BJ (cell line): ENCODE data around the gene FBXO17. TPM values are rescaled to one million over a fixed set of nuclear protein-coding genes. Genes with fewer than 3 reads are reported as not detected.
A peak's percentile ranks its signal among the peaks of the same experiment; 100 is the strongest.
"Not testable (repeated sequence)": the region's sequence is repeated elsewhere in the genome, so short reads cannot be mapped to it uniquely, and the experiment has no call there.

ENCODE experiments used
- CTCF ChIA-PET: fragments of 350-600 bp; formaldehyde crosslinking; extraction: SDS; loops from one replicate; lab custom pipeline; 2021; ENCODE audit warnings: antibody characterized with exemption, inconsistent platforms; lab: Yijun Ruan, JAX
- POLR2A ChIA-PET: fragments of 300-600 bp; sonication (Branson Sonifier 250); formaldehyde crosslinking; extraction: SDS; loops from one replicate; lab custom pipeline; 2021; ENCODE audit warnings: antibody characterized with exemption; lab: Charles Lee
- DNase-seq: peaks from one replicate; pipeline ENCODE4 v3.0.0-alpha.2; 2011; ENCODE audit warnings: low read depth
- H3K27me3 ChIP-seq: 2 replicates; pipeline ENCODE4 v1.6.0; 2011; ENCODE audit warnings: low read length; ENCODE audit not compliant: control insufficient read depth, insufficient read depth
- H3K36me3 ChIP-seq: 2 replicates; pipeline ENCODE4 v1.5.1; 2011; ENCODE audit warnings: low read length; ENCODE audit not compliant: control insufficient read depth, insufficient read depth
- H3K4me3 ChIP-seq: 2 replicates; pipeline ENCODE4 v1.5.1; 2011; ENCODE audit warnings: low read depth, mild to moderate bottlenecking, control low read depth, low read length
- CTCF ChIP-seq: IDR thresholded peaks from 2 replicates; pipeline ENCODE4 v1.5.1; 2011; ENCODE audit warnings: low read depth, mild to moderate bottlenecking, control low read depth, inconsistent platforms, low read length, moderate library complexity; ENCODE audit not compliant: insufficient read depth
- polyA plus RNA-seq: library from polyadenylated mRNA; depleted of rRNA; stranded (reverse); fragments of >200 nt; gene quantifications from 2 replicates; pipeline ENCODE4 v1.2.3, GENCODE V29; 2011

Gene FBXO17
- polyA plus RNA-seq, 1 experiment = 19.5 TPM

- CTCF ChIA-PET = interaction anchor here (0.6 to 3.9 kb wide), 12 partner anchors 10 to 423 kb away, joined by 3 to 31 read pairs (median 4); no protein-coding TSS in a partner anchor
- H3K27me3 ChIP-seq = no peaks in the 10 kb centered on the region; the same call in 1 of the 2 replicates
- H3K4me3 ChIP-seq = peak overlapping the region; percentile 70
- no peaks in the 10 kb centered on the region for H3K36me3 ChIP-seq
- DNase-seq = no peak
- TF ChIP-seq CTCF = no peak
- POLR2A ChIA-PET = no interaction called here
These were observed 324 bp upstream of the FBXO17 start for GRCh38 chr19:38975861-38976271.

DNA sequence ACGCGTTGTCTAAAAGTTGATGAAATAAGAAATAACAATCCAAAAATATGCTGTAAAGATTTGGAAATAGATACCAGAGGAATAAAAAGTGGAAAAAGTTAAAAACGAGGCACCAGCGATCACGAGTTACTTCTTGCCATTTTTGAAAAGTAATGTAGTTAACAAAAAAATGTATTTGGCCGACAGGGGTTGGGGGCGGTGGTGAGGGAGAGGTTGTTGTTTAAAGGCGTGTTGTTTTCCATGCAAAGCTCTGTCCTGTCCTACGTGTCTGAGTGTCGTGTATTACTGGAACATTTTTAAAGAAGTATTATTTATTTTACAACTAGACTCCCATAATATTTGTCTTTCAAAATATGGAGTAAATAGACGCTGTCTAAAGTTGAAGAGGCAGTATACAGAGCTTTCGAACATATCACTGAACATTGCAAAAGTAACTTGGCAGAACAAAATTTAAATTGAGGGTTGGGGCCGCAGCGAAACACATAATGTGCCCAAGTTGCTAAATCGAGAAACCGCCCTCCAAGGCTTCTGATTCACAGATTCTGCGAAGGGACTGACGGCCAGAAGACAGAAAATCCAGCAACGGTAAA, 823 bp downstream of the FBXO17 start:
- ChIA-PET POLR2A (no interaction called here), CTCF (interaction anchor here (1.2 to 3.9 kb wide), 2 partner anchors 11 to 13 kb away, joined by 3 to 31 read pairs; no protein-coding TSS in a partner anchor)
- Histone ChIP-seq H3K36me3 (no peaks in the 10 kb centered on the region), H3K27me3 (no peaks in the 10 kb centered on the region; the same call in 1 of the 2 replicates), H3K4me3 (peak overlapping the region; percentile 70)
- TF ChIP-seq CTCF = no peak
- no peak for DNase-seq

DNA sequence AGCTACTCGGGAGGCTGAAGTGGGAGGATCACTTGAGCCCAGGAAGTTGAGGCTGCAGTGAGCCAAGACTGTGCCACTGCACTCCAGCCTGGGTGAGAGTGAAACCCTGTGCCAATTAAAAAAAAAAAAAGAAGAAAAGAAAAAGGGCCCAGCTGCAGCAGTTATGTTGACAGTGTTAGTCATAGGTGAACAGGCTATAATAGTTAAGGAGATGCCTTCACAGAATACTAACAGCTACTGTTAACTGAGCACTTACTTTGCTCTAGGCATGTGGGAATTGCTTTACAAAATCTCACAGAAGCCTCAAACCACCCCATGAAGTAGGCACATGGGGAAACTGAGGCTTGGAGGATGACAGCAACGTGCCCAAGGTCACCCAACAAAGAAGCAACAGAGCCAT, 3.9 kb downstream of the FBXO17 start:
- no peak for TF ChIP-seq CTCF
- Histone ChIP-seq H3K27me3 (no peaks in the 10 kb centered on the region), H3K36me3 (no peaks in the 10 kb centered on the region), H3K4me3 (no peak overlapping the region)
- CTCF ChIA-PET = interaction anchor here (1.5 to 2.4 kb wide), 2 partner anchors 10 to 41 kb away, joined by 3 to 10 read pairs; partner anchors contain the start of genes MRPS12 and SARS2
- POLR2A ChIA-PET = no interaction called here
- no peak for DNase-seq

DNA sequence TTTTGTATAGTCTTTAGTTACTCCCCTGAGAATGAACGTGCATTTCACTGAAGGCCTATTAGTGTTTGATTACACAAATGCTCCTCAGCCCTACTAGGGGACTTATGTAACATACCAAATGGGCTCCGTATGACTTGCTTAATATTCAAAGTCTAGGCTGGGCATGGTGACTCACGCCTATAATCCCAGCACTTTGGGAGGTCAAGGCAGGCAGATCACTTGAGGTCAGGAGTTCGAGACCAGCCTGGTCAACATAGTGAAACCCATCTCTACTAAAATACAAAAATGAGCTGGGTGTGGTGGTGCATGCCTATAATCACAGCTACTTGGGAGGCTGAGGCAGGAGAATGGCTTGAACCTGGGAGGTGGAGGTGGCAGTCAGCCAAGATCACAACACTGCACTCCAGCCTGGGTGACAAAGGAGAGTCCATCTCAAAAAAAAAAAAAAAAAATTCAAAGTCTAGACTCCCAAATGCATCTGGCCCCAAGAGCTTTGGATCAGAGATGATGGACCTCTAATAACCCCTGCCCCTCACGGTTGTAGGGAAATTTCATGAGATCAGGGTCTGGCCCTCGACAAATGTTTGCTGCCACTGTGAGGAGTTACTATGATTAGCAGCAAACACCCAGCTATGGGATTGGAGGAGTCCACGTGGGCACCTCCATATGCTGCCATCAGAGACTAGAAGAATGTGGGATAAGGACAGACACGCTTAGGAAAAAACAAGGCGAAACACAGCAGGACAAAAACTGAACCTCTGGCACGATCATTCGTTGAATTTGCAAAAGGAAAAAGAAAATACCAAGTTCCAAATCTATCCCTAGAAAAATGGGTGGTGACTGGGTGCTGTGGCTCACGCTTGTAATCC, 4.6 kb downstream of the FBXO17 start:
- TF ChIP-seq CTCF = no peak
- POLR2A ChIA-PET = no interaction called here
- Histone ChIP-seq H3K36me3 (no peaks in the 10 kb centered on the region), H3K27me3 (no peaks in the 10 kb centered on the region), H3K4me3 (no peak overlapping the region)
- DNase-seq = no peak
- CTCF ChIA-PET = interaction anchor here (0.6 to 2.4 kb wide), 3 partner anchors 9 to 40 kb away, joined by 3 to 10 read pairs (median 3); partner anchors contain the start of genes MRPS12 and SARS2

DNA sequence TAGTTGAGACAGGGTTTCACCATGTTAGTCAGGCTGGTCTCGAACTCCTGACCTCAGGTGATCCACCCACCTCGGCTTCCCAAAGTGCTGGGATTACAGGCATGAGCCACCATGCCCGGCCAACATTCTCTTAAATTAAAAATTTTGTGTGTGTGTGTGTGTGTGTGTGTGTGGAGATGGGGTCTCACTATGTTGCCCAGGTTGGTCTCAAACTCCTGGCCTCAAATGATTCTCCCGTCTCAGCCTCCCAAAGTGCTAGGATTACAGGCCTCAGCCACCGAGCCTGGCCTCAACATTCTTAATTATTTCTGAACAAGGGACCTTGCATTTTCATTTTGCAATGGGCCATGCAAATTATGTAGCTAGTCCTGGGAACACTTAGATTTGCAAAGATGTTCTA, 9.4 kb downstream of the FBXO17 start:
- DNase-seq, H3K27me3 ChIP-seq, POLR2A ChIA-PET, CTCF ChIA-PET, H3K36me3 ChIP-seq, H3K4me3 ChIP-seq: not testable (repeated sequence)
